ENCODE data around the gene FBXL17.
"Not testable (repeated sequence)": the region's sequence is repeated elsewhere in the genome, so short reads cannot be mapped to it uniquely, and the experiment has no call there.

The FBXL17 gene

GRCh38 chr5:108312258-108312657 lies 69.6 kb downstream of the FBXL17 start:
- peak in 4 of 58 donors; percentile 0 to 24 (median 7) for DNase-seq

- DNase-seq = peak in 1 of 58 donors; percentile 0
Observed at GRCh38 chr5:108311682-108312081, 70.2 kb downstream of the FBXL17 start.

- DNase-seq = no peak
Observed at GRCh38 chr5:108303611-108304010, 78.3 kb downstream of the FBXL17 start.

- no peak for DNase-seq
Observed at GRCh38 chr5:108303086-108303485, 78.8 kb downstream of the FBXL17 start.

- DNase-seq = no peak
Observed at GRCh38 chr5:108297042-108297601, 84.8 kb downstream of the FBXL17 start.

GRCh38 chr5:108295578-108296368 lies 86.1 kb downstream of the FBXL17 start:
- no peak for DNase-seq

- no peak for DNase-seq
Observed at GRCh38 chr5:108280960-108281569, 100.8 kb downstream of the FBXL17 start.

GRCh38 chr5:108280248-108280647 lies 101.7 kb downstream of the FBXL17 start:
- DNase-seq = no peak

- peak in 1 of 58 donors; percentile 1 for DNase-seq
Observed at GRCh38 chr5:108278285-108279240, 103.3 kb downstream of the FBXL17 start.

- DNase-seq = no peak
Observed at GRCh38 chr5:108276187-108277050, 105.5 kb downstream of the FBXL17 start.

GRCh38 chr5:108274080-108274479 lies 107.8 kb downstream of the FBXL17 start:
- not testable (repeated sequence) for DNase-seq

- no peak for DNase-seq
Observed at GRCh38 chr5:108271127-108271526, 110.8 kb downstream of the FBXL17 start.

GRCh38 chr5:108266242-108266641 lies 115.7 kb downstream of the FBXL17 start:
- DNase-seq = no peak

GRCh38 chr5:108264533-108264932 lies 117.4 kb downstream of the FBXL17 start:
- DNase-seq = no peak

- no peak for DNase-seq
Observed at GRCh38 chr5:108263338-108263737, 118.6 kb downstream of the FBXL17 start.

GRCh38 chr5:108260858-108261170 lies 121.1 kb downstream of the FBXL17 start:
- no peak for DNase-seq

- peak in 51 of 58 donors; percentile 2 to 75 (median 46) for DNase-seq
Observed at GRCh38 chr5:108260117-108260857, 121.6 kb downstream of the FBXL17 start.

GRCh38 chr5:108259306-108259705 lies 122.6 kb downstream of the FBXL17 start:
- DNase-seq = no peak

GRCh38 chr5:108257996-108258395 lies 123.9 kb downstream of the FBXL17 start:
- no peak for DNase-seq

GRCh38 chr5:108255468-108255867 lies 126.4 kb downstream of the FBXL17 start:
- no peak for DNase-seq
